ENCODE data around the gene ACOT7.
"Not testable (repeated sequence)": the region's sequence is repeated elsewhere in the genome, so short reads cannot be mapped to it uniquely, and the experiment has no call there.

ACOT7 gene

GRCh38 chr1:6336776-6337622 is 56.6 kb downstream of the ACOT7 start:
- DNase-seq = no peak

- DNase-seq = no peak
Measured at GRCh38 chr1:6334261-6334993, 59.1 kb downstream of the ACOT7 start.

GRCh38 chr1:6332821-6333220 is 60.7 kb downstream of the ACOT7 start:
- DNase-seq = no peak

GRCh38 chr1:6331543-6332273 is 61.9 kb downstream of the ACOT7 start:
- no peak for DNase-seq

GRCh38 chr1:6330410-6330911 is 63.1 kb downstream of the ACOT7 start:
- peak; percentile 63 for DNase-seq

- DNase-seq = peak; percentile 22
Measured at GRCh38 chr1:6329851-6330250, 63.7 kb downstream of the ACOT7 start.

GRCh38 chr1:6329396-6329795 is 64.2 kb downstream of the ACOT7 start:
- DNase-seq = no peak

GRCh38 chr1:6328696-6329095 is 64.9 kb downstream of the ACOT7 start:
- no peak for DNase-seq

- no peak for DNase-seq
Measured at GRCh38 chr1:6328091-6328490, 65.5 kb downstream of the ACOT7 start.

GRCh38 chr1:6325482-6325881 is 68.1 kb downstream of the ACOT7 start:
- DNase-seq = no peak

GRCh38 chr1:6322161-6322560 is 71.4 kb downstream of the ACOT7 start:
- no peak for DNase-seq

- no peak for DNase-seq
Measured at GRCh38 chr1:6321205-6321604, 72.4 kb downstream of the ACOT7 start.

- peak; percentile 41 for DNase-seq
Measured at GRCh38 chr1:6317098-6317760, 76.3 kb downstream of the ACOT7 start.

GRCh38 chr1:6316240-6317097 is 77.1 kb downstream of the ACOT7 start:
- no peak for DNase-seq

- no peak for DNase-seq
Measured at GRCh38 chr1:6314503-6314902, 79.1 kb downstream of the ACOT7 start.

GRCh38 chr1:6313393-6314200 is 80.0 kb downstream of the ACOT7 start:
- no peak for DNase-seq

- no peak for DNase-seq
Measured at GRCh38 chr1:6310116-6310848, 83.3 kb downstream of the ACOT7 start.

GRCh38 chr1:6309564-6309963 is 84.0 kb downstream of the ACOT7 start:
- DNase-seq = no peak

GRCh38 chr1:6308449-6308848 is 85.1 kb downstream of the ACOT7 start:
- DNase-seq = no peak

- DNase-seq = not testable (repeated sequence)
Measured at GRCh38 chr1:6307682-6308081, 85.9 kb downstream of the ACOT7 start.

All from NCI-H2227 treated with DMSO at 0.1 percent for 48 hours (cell line).